H1 (cell line): ENCODE measurements around the gene SHLD1. TPM values are rescaled to one million over a fixed set of nuclear protein-coding genes. Genes with fewer than 3 reads are reported as not detected.

Experiments used
- CTCF ChIA-PET: fragments of 300-600 bp; sonication (Branson Sonifier 250); formaldehyde crosslinking; loops from one replicate; lab custom pipeline; 2021; ENCODE audit not compliant: partially characterized antibody; lab: Charles Lee
- POLR2A ChIA-PET: fragments of 300-600 bp; sonication (Branson Sonifier 250); formaldehyde crosslinking; loops from one replicate; lab custom pipeline; 2021; ENCODE audit warnings: inconsistent platforms; ENCODE audit not compliant: partially characterized antibody; lab: Charles Lee
- DNase-seq, 2 experiments: peaks; one replicate each; pipeline versions ENCODE4 v3.0.0 to v3.0.0-alpha.2; 2010 to 2022; ENCODE audit warnings: low spot score in 2 of 2, low read depth in 1 of 2, mixed read lengths in 1 of 2
- FAIRE-seq: peaks from 2 replicates; lab custom pipeline; 2011; peaks lifted over from hg19 to GRCh38; lab: Jason Lieb, UNC
- H2AFZ ChIP-seq: 2 replicates; pipeline ENCODE4 v1.8.1; 2012; ENCODE audit warnings: low read length, inconsistent platforms
- H2AK5ac ChIP-seq: 2 replicates; pipeline ENCODE4 v1.6.1; 2013; ENCODE audit warnings: low read depth, low read length
- H2BK120ac ChIP-seq: replicated peaks from 2 replicates; pipeline ENCODE3; 2013; ENCODE audit warnings: low read depth, low read length, inconsistent platforms
- H2BK12ac ChIP-seq: 2 replicates; pipeline ENCODE4 v1.6.1; 2013; ENCODE audit warnings: low read depth, low read length
- H2BK15ac ChIP-seq: 2 replicates; pipeline ENCODE4 v1.6.1; 2013; ENCODE audit warnings: low read length
- H2BK20ac ChIP-seq: 2 replicates; pipeline ENCODE4 v1.6.1; 2013; ENCODE audit warnings: low read length
- H2BK5ac ChIP-seq: 2 replicates; pipeline ENCODE4 v1.6.1; 2013; ENCODE audit warnings: low read depth, low read length
- H3K14ac ChIP-seq: 2 replicates; pipeline ENCODE4 v1.6.1; 2013; ENCODE audit warnings: inconsistent platforms; ENCODE audit not compliant: insufficient read length
- H3K18ac ChIP-seq: 2 replicates; pipeline ENCODE4 v1.6.1; 2013; ENCODE audit warnings: low read length; ENCODE audit errors: extremely low read depth
- H3K23ac ChIP-seq: 2 replicates; pipeline ENCODE4 v1.6.1; 2013; ENCODE audit warnings: inconsistent platforms; ENCODE audit not compliant: insufficient read length
- H3K23me2 ChIP-seq: 2 replicates; pipeline ENCODE4 v1.6.1; 2013; ENCODE audit warnings: low read depth, low read length
- H3K27ac ChIP-seq: 2 replicates; pipeline ENCODE4 v1.6.1; 2011; ENCODE audit warnings: low read depth, low read length, inconsistent platforms
- H3K27me3 ChIP-seq, 4 experiments: replicated peaks in 1 of 4; 1 replicate in 1 of 4; 2 replicates in 3 of 4; pipeline versions ENCODE4 v1.6.1 to v1.8.1; 2011 to 2013; ENCODE audit warnings: low read length in 3 of 4, mild to moderate bottlenecking in 3 of 4, inconsistent platforms in 2 of 4, mixed read lengths in 2 of 4, moderate library complexity in 1 of 4; ENCODE audit not compliant: control insufficient read depth in 3 of 4, insufficient read depth in 3 of 4; ENCODE audit errors: extremely low read depth in 1 of 4
- H3K36me3 ChIP-seq, 4 experiments: 2 replicates each; pipeline versions ENCODE4 v1.6.1 to v1.8.1; 2011 to 2013; ENCODE audit warnings: mild to moderate bottlenecking in 4 of 4, low read length in 3 of 4, moderate library complexity in 2 of 4, control low read depth in 1 of 4, inconsistent platforms in 1 of 4; ENCODE audit not compliant: insufficient read depth in 4 of 4, control insufficient read depth in 2 of 4
- H3K4ac ChIP-seq: replicated peaks from 2 replicates; pipeline ENCODE3; 2013; ENCODE audit warnings: low read length, low read depth, mixed read lengths, inconsistent platforms; ENCODE audit not compliant: insufficient read length
- H3K4me1 ChIP-seq, 4 experiments: replicated peaks in 1 of 4; 1 replicate in 1 of 4; 2 replicates in 3 of 4; pipeline versions ENCODE4 v1.6.1 to v1.8.1; 2011 to 2013; ENCODE audit warnings: low read length in 3 of 4, inconsistent platforms in 2 of 4, mixed read lengths in 1 of 4; ENCODE audit not compliant: insufficient read depth in 4 of 4, control insufficient read depth in 3 of 4
- H3K4me2 ChIP-seq, 2 experiments: 2 replicates each; pipeline versions ENCODE4 v1.6.1 to v1.8.1; 2011 to 2013; ENCODE audit warnings: low read depth in 2 of 2, low read length in 2 of 2, control low read depth in 1 of 2, inconsistent platforms in 1 of 2, mild to moderate bottlenecking in 1 of 2; ENCODE audit not compliant: insufficient read depth in 1 of 2
- H3K4me3 ChIP-seq, 4 experiments: fragments of 200-600, 300-600 bp in 1 of 4; sonication (generic), shearing (Covaris generic), sonication (Bioruptor Twin) in 1 of 4; 2 replicates each; pipeline versions ENCODE4 v1.5.1 to v1.8.1; 2011 to 2016; ENCODE audit warnings: low read length in 4 of 4, low read depth in 3 of 4, control low read depth in 2 of 4, inconsistent platforms in 2 of 4, mild to moderate bottlenecking in 2 of 4, mixed read lengths in 1 of 4, moderate library complexity in 1 of 4; ENCODE audit not compliant: insufficient read depth in 2 of 4; ENCODE audit errors: extremely low read depth in 1 of 4
- H3K56ac ChIP-seq: replicated peaks from 2 replicates; pipeline ENCODE3; 2013; ENCODE audit warnings: low read depth, mild to moderate bottlenecking, mixed read lengths, low read length, inconsistent platforms; ENCODE audit not compliant: insufficient read length
- H3K79me1 ChIP-seq: 2 replicates; pipeline ENCODE4 v1.6.1; 2013; ENCODE audit warnings: low read depth, low read length, control low read depth
- H3K79me2 ChIP-seq, 2 experiments: 2 replicates each; pipeline versions ENCODE4 v1.6.1 to v1.8.1; 2012 to 2013; ENCODE audit warnings: low read length in 2 of 2, mild to moderate bottlenecking in 2 of 2, inconsistent platforms in 1 of 2; ENCODE audit not compliant: insufficient read depth in 2 of 2, control insufficient read depth in 1 of 2
- H3K9ac ChIP-seq, 4 experiments: replicated peaks in 1 of 4; 1 replicate in 1 of 4; 2 replicates in 3 of 4; pipeline versions ENCODE4 v1.6.1 to v1.8.1; 2011 to 2013; ENCODE audit warnings: low read depth in 3 of 4, low read length in 3 of 4, control low read depth in 2 of 4, mild to moderate bottlenecking in 2 of 4, moderate library complexity in 2 of 4, inconsistent platforms in 1 of 4; ENCODE audit errors: extremely low read depth in 1 of 4
- H3K9me3 ChIP-seq, 2 experiments: 2 replicates each; pipeline versions ENCODE4 v1.6.1 to v1.8.1; 2012 to 2013; ENCODE audit warnings: mild to moderate bottlenecking in 2 of 2, moderate library complexity in 2 of 2, control low read depth in 1 of 2, inconsistent platforms in 1 of 2, low read depth in 1 of 2, low read length in 1 of 2, mixed read lengths in 1 of 2; ENCODE audit not compliant: insufficient read depth in 2 of 2
- H4K20me1 ChIP-seq, 2 experiments: replicated peaks in 1 of 2; 2 replicates each; pipeline versions ENCODE3 to v1.8.1; 2011 to 2013; ENCODE audit warnings: inconsistent platforms in 2 of 2, low read length in 2 of 2, mild to moderate bottlenecking in 1 of 2; ENCODE audit not compliant: insufficient read depth in 2 of 2, control insufficient read depth in 1 of 2
- H4K5ac ChIP-seq: 2 replicates; pipeline ENCODE4 v1.6.1; 2013; ENCODE audit warnings: low read length, low read depth, mixed read lengths, inconsistent platforms; ENCODE audit not compliant: insufficient read length
- H4K8ac ChIP-seq: 2 replicates; pipeline ENCODE4 v1.8.0; 2013; ENCODE audit warnings: mild to moderate bottlenecking, moderate library complexity, low read length, inconsistent platforms; ENCODE audit not compliant: insufficient read depth; ENCODE audit errors: extremely low read depth
- H4K91ac ChIP-seq: replicated peaks from 2 replicates; pipeline ENCODE3; 2013; ENCODE audit warnings: low read length, mixed read lengths, inconsistent platforms; ENCODE audit not compliant: insufficient read length
- BACH1 ChIP-seq: IDR thresholded peaks from 2 replicates; pipeline ENCODE4 v1.6.1; 2012; ENCODE audit warnings: low read length, improper control_type of control experiment
- SAP30 ChIP-seq: fragments of 300-600 bp; sonication (generic); IDR thresholded peaks from 2 replicates; pipeline ENCODE4 v1.7.1; 2012; ENCODE audit warnings: low read length, moderate library complexity, mild to moderate bottlenecking, inconsistent platforms; ENCODE audit not compliant: insufficient read depth, insufficient replicate concordance
- SIN3A ChIP-seq, 2 experiments: IDR thresholded peaks in 1 of 2; conservative IDR thresholded peaks in 1 of 2; 2 replicates each; pipeline ENCODE4 v1.6.1; 2011 to 2012; ENCODE audit warnings: low read length in 2 of 2, improper control_type of control experiment in 1 of 2, low read depth in 1 of 2, mild to moderate bottlenecking in 1 of 2
- SP4 ChIP-seq: IDR thresholded peaks from 2 replicates; pipeline ENCODE4 v1.6.1; 2012; ENCODE audit warnings: low read length, inconsistent platforms
- YY1 ChIP-seq: IDR thresholded peaks from 2 replicates; pipeline ENCODE4 v1.6.1; 2011; ENCODE audit warnings: low read depth, mild to moderate bottlenecking, low read length
- whole genome bisulfite sequencing, 2 experiments: shearing (Covaris generic) in 1 of 2; methylation state at CpG; one replicate each; pipeline versions ENCODE4 v1.1.6 to v1.1.7; 2013 to 2015; ENCODE audit warnings: low lambda C conversion rate in 2 of 2, mixed read lengths in 2 of 2, inconsistent platforms in 1 of 2, low coverage in 1 of 2, missing lambda C conversion rate in 1 of 2; ENCODE audit not compliant: insufficient replicate concordance in 2 of 2, insufficient coverage in 1 of 2, insufficient read length in 1 of 2; ENCODE audit errors: extremely low coverage in 1 of 2, missing lambda C conversion rate in 1 of 2; 5-methylcytosine and 5-hydroxymethylcytosine counted together
- polyA plus RNA-seq, 7 experiments: library from polyadenylated mRNA; depleted of rRNA in 3 of 7; stranded (reverse) in 5 of 7; unstranded in 2 of 7; fragments of >200 nt in 5 of 7; fragments of 200-250 nt in 2 of 7; gene quantifications; 1 replicate in 5 of 7; 2 replicates in 1 of 7; 4 replicates in 1 of 7; pipeline versions ENCODE4 v1.2.1 to v1.2.3, GENCODE V29; 2011 to 2013; ENCODE audit warnings: missing spikeins in 2 of 7, mixed read lengths in 2 of 7
- total RNA-seq: library from RNA; stranded (reverse); fragmentation: NEBNext Ultra II Directional; extraction: Animal tissue kit (Norgen Biotek cat#: 25700); gene quantifications from 2 replicates; pipeline ENCODE4 v1.2.1, GENCODE V29; 2021

The SHLD1 gene
- total and polyA plus RNA-seq, 2 of the 8 experiments (the other 6 are each of a cell fraction or from before 2014, with no cell fraction given) = 4.2 to 6.5 TPM

DNA sequence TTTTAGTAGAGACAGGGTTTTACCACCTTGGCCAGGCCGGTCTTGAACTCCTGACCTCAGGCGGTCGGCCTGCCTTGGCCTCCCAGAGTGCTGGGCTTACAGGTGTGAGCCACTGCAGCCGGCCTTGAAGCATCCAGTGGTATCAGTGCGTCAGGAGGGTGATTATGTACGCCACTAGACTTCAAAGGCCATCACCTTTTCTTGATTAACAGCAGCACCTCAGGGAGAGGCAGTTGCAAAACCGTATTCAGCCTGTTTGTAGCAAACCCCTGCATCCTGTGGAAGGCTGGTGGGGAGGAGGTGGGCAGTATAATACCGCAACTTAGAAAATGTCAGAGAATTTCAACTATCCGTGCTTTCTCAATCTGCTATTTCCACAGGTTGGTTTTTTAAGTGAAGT lies 27.3 kb upstream of the SHLD1 start:
- H4K5ac ChIP-seq = no peak overlapping the region
- H2BK15ac ChIP-seq = no peak overlapping the region
- H3K4ac ChIP-seq = no peak overlapping the region
- no peak overlapping the region for H2AK5ac ChIP-seq
- H3K4me1 ChIP-seq = no peaks in the 10 kb centered on the region
- H3K18ac ChIP-seq = no peak overlapping the region
- no peak overlapping the region for H3K4me3 ChIP-seq
- H3K27me3 ChIP-seq = no peaks in the 10 kb centered on the region; a peak in 2 of 7 replicates
- H3K56ac ChIP-seq = no peak overlapping the region
- no peak overlapping the region for H2BK120ac ChIP-seq
- H4K8ac ChIP-seq = no peak overlapping the region
- H2AFZ ChIP-seq = no peak overlapping the region
- no peak overlapping the region for H2BK12ac ChIP-seq
- peaks cover 0 to 3% of the 10 kb centered on the region in 2 experiments; a peak in 1 of 4 replicates for H3K9me3 ChIP-seq
- CTCF ChIA-PET = interaction anchor here (1.4 kb wide), 1 partner anchor 66 kb away, joined by 4 read pairs; no protein-coding TSS in a partner anchor
- no peaks in the 10 kb centered on the region for H3K79me1 ChIP-seq
- H3K23ac ChIP-seq = no peak overlapping the region
- H3K36me3 ChIP-seq = no peaks in the 10 kb centered on the region
- no peak for FAIRE-seq
- no peaks in the 10 kb centered on the region; the same call in 1 of the 2 replicates for H3K23me2 ChIP-seq
- no peak overlapping the region for H2BK5ac ChIP-seq
- TF ChIP-seq SAP30 (no peak), SIN3A (conservative IDR thresholded peaks at IDR 0.05 in 1 of 2, IDR thresholded peaks at IDR 0.05 in 1 of 2; ENCODE audit: low read depth in 1 of 2, low read length in 2 of 2) (no peak), BACH1 (no peak), YY1 (no peak), SP4 (no peak)
- no peaks in the 10 kb centered on the region for H4K20me1 ChIP-seq
- H3K27ac ChIP-seq = no peak overlapping the region
- POLR2A ChIA-PET = no interaction called here
- DNase-seq = no peak
- H3K9ac ChIP-seq = no peak overlapping the region
- no peak overlapping the region for H3K4me2 ChIP-seq
- no peak overlapping the region for H3K14ac ChIP-seq
- no peak overlapping the region for H4K91ac ChIP-seq
- no peak overlapping the region for H2BK20ac ChIP-seq
- H3K79me2 ChIP-seq = no peaks in the 10 kb centered on the region
- WGBS, 2 experiments = 98% methylated on average over 9 of the region's 9 CpGs; no CpG with 5 or more reads in 1 of the 2 experiments
